ENCODE results near the gene PRKD1.

Gene PRKD1

DNA sequence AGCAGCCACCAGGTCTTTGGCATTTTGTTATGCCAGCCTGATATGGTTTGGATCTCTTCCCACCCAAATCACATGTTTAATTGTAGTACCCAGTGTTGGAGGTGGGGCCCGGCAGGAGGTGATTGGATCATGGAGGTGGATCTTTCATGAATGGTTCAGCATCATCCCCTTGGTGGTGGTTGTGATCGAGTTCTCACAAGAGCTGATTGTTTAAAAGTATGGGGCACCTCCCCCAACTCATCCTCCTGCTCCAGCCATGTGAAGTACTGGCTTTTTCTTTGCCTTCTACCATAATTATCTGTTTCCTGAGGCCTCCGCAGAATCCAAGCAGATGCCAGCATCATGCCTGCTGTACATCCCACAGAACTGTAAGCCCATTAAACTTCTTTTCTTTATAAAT lies 12.8 kb upstream of the PRKD1 start:
- no peak for ATAC-seq
- TF ChIP-seq ZFP30 (CRISPR knock-in tag; IDR thresholded peaks at IDR 0.05): no peak
- TF ChIP-seq ZNF8 (CRISPR knock-in tag; IDR thresholded peaks at IDR 0.05): no peak
- no peak for TF ChIP-seq PATZ1 (CRISPR knock-in tag; IDR thresholded peaks at IDR 0.05; ENCODE audit: borderline replicate concordance)
- no peak for TF ChIP-seq ZC3H10 (CRISPR knock-in tag; IDR thresholded peaks at IDR 0.05)
- no peak for TF ChIP-seq GLIS3 (CRISPR knock-in tag; IDR thresholded peaks at IDR 0.05)
- TF ChIP-seq ARNTL (CRISPR knock-in tag; IDR thresholded peaks at IDR 0.05; ENCODE audit: borderline replicate concordance, low read depth): no peak
- no peak for TF ChIP-seq TCF4 (CRISPR knock-in tag; IDR thresholded peaks at IDR 0.05; ENCODE audit: borderline replicate concordance)
- TF ChIP-seq, protein P1, sequence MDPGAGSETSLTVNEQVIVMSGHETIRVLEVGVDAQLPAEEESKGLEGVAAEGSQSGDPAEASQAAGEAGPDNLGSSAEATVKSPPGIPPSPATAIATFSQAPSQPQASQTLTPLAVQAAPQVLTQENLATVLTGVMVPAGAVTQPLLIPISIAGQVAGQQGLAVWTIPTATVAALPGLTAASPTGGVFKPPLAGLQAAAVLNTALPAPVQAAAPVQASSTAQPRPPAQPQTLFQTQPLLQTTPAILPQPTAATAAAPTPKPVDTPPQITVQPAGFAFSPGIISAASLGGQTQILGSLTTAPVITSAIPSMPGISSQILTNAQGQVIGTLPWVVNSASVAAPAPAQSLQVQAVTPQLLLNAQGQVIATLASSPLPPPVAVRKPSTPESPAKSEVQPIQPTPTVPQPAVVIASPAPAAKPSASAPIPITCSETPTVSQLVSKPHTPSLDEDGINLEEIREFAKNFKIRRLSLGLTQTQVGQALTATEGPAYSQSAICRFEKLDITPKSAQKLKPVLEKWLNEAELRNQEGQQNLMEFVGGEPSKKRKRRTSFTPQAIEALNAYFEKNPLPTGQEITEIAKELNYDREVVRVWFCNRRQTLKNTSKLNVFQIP (CRISPR knock-in tag; IDR thresholded peaks at IDR 0.05; ENCODE audit: borderline replicate concordance, low read depth): no peak
- TF ChIP-seq CSRNP3 (CRISPR knock-in tag; IDR thresholded peaks at IDR 0.05): no peak
- TF ChIP-seq CSDC2 (CRISPR knock-in tag; IDR thresholded peaks at IDR 0.05): no peak
- TF ChIP-seq ZNF565 (CRISPR knock-in tag; conservative IDR thresholded peaks at IDR 0.05; ENCODE audit: low read depth): no peak
- TF ChIP-seq TSHZ2 (CRISPR knock-in tag; IDR thresholded peaks at IDR 0.05): no peak
- no peak for TF ChIP-seq RARB (CRISPR knock-in tag; IDR thresholded peaks at IDR 0.05)
- TF ChIP-seq ZFP3 (CRISPR knock-in tag; IDR thresholded peaks at IDR 0.05): no peak
- no peak for TF ChIP-seq OSR1 (CRISPR knock-in tag; IDR thresholded peaks at IDR 0.05)
- no peak for TF ChIP-seq PPARA (CRISPR knock-in tag; IDR thresholded peaks at IDR 0.05; ENCODE audit: borderline replicate concordance)
- no peak for TF ChIP-seq CREB5 (CRISPR knock-in tag; IDR thresholded peaks at IDR 0.05; ENCODE audit: low read depth)
- no peak for TF ChIP-seq SNAI2 (CRISPR knock-in tag; IDR thresholded peaks at IDR 0.05)
- no peak for TF ChIP-seq ZNF70 (CRISPR knock-in tag; IDR thresholded peaks at IDR 0.05)

DNA sequence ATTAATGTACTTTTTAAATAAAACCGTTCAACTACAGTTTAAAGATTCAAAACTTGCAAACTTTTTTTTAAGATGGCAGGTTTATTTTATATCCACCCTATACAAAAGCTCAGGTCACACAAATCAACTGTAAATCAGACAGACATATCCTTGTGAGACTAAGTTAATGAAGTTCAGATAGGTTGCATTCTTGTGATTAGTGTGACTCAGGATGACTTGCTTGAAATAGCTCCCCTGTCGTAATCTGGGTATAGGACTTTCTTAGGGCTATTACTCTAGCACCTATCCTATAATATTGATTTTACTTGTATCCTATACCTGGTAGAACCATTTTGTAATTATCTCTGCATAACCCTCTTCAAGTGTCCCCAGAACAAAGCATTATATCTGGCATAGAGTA lies 9.5 kb upstream of the PRKD1 start:
- no peak for ATAC-seq
- TF ChIP-seq GLIS3 (CRISPR knock-in tag; IDR thresholded peaks at IDR 0.05): no peak
- no peak for TF ChIP-seq BACH2 (CRISPR knock-in tag; IDR thresholded peaks at IDR 0.05; ENCODE audit: borderline replicate concordance)
- TF ChIP-seq ARNTL (CRISPR knock-in tag; IDR thresholded peaks at IDR 0.05; ENCODE audit: borderline replicate concordance, low read depth): no peak
- TF ChIP-seq ZFP3 (CRISPR knock-in tag; IDR thresholded peaks at IDR 0.05): no peak
- TF ChIP-seq TSHZ2 (CRISPR knock-in tag; IDR thresholded peaks at IDR 0.05): no peak
- no peak for TF ChIP-seq CSRNP3 (CRISPR knock-in tag; IDR thresholded peaks at IDR 0.05)
- TF ChIP-seq OSR1 (CRISPR knock-in tag; IDR thresholded peaks at IDR 0.05): no peak
- TF ChIP-seq ZC3H10 (CRISPR knock-in tag; IDR thresholded peaks at IDR 0.05): no peak
- no peak for TF ChIP-seq SNAI2 (CRISPR knock-in tag; IDR thresholded peaks at IDR 0.05)
- no peak for TF ChIP-seq CSDC2 (CRISPR knock-in tag; IDR thresholded peaks at IDR 0.05)
- TF ChIP-seq CREB5 (CRISPR knock-in tag; IDR thresholded peaks at IDR 0.05; ENCODE audit: low read depth): no peak
- no peak for TF ChIP-seq ZNF8 (CRISPR knock-in tag; IDR thresholded peaks at IDR 0.05)
- TF ChIP-seq, protein P1 (CRISPR knock-in tag; IDR thresholded peaks at IDR 0.05; ENCODE audit: borderline replicate concordance, low read depth): no peak
- TF ChIP-seq ZNF565 (CRISPR knock-in tag; conservative IDR thresholded peaks at IDR 0.05; ENCODE audit: low read depth): no peak
- no peak for TF ChIP-seq ISL1 (CRISPR knock-in tag; IDR thresholded peaks at IDR 0.05)
- no peak for TF ChIP-seq ZNF70 (CRISPR knock-in tag; IDR thresholded peaks at IDR 0.05)

Data from SK-N-SH treated with all-trans-retinoic acid at 6 μM for 48 hours (cell line).